ENCODE measurements around the gene SLX4IP.
A peak's percentile ranks its signal among the peaks of the same experiment; 100 is the strongest.

DNA sequence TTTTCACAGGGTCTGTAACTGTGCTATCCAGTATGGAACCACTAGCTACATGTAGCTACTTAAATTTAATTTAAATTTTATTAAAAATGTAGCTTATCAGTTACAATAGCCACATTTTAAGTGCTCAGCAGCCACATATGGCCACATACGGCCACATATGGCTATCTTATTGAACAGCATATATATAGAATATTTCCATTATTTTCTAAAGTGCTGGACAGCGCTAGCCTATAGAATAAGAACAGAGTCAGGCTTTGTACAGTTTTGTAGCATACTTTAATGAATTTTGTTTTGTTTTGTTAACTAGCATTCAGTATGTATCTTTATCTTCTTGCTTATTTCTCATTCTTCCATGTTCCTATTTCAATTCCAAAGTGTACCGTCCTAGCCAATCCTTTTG lies 120.3 kb downstream of the SLX4IP start:
- TF ChIP-seq, protein P1, sequence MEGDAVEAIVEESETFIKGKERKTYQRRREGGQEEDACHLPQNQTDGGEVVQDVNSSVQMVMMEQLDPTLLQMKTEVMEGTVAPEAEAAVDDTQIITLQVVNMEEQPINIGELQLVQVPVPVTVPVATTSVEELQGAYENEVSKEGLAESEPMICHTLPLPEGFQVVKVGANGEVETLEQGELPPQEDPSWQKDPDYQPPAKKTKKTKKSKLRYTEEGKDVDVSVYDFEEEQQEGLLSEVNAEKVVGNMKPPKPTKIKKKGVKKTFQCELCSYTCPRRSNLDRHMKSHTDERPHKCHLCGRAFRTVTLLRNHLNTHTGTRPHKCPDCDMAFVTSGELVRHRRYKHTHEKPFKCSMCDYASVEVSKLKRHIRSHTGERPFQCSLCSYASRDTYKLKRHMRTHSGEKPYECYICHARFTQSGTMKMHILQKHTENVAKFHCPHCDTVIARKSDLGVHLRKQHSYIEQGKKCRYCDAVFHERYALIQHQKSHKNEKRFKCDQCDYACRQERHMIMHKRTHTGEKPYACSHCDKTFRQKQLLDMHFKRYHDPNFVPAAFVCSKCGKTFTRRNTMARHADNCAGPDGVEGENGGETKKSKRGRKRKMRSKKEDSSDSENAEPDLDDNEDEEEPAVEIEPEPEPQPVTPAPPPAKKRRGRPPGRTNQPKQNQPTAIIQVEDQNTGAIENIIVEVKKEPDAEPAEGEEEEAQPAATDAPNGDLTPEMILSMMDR (IDR thresholded peaks at IDR 0.05): peak in 1 of 6 experiments; percentile 2
- no peak for TF ChIP-seq POLR2A (IDR thresholded peaks at IDR 0.05)

Measured in adrenal gland (tissue), 5 donors.